HG03432 (cell line): ENCODE data around the gene TMEM117.
A peak's percentile ranks its signal among the peaks of the same experiment; 100 is the strongest.

Experiments
- ATAC-seq: cut with Tn5 transposase; IDR thresholded peaks from one replicate; pipeline ENCODE4 v1.9.1; 2021; ENCODE audit warnings: mild to moderate bottlenecking, moderate library complexity; ENCODE audit not compliant: unreplicated experiment

The TMEM117 gene

GRCh38 chr12:43942379-43942778 is 106.5 kb downstream of the TMEM117 start:
- no peak for ATAC-seq

- no peak for ATAC-seq
Measured at GRCh38 chr12:43945983-43946382, 110.1 kb downstream of the TMEM117 start.

- ATAC-seq: no peak
Measured at GRCh38 chr12:43951286-43951685, 115.4 kb downstream of the TMEM117 start.

- ATAC-seq: peak; percentile 98
Measured at GRCh38 chr12:43957732-43958372, 122.0 kb downstream of the TMEM117 start.

GRCh38 chr12:43964033-43964432 is 128.2 kb downstream of the TMEM117 start:
- no peak for ATAC-seq

- ATAC-seq: no peak
Measured at GRCh38 chr12:43964961-43965360, 129.1 kb downstream of the TMEM117 start.

GRCh38 chr12:43965899-43966298 is 130.0 kb downstream of the TMEM117 start:
- ATAC-seq: no peak

- ATAC-seq: no peak
Measured at GRCh38 chr12:43968736-43969135, 132.9 kb downstream of the TMEM117 start.

- ATAC-seq: no peak
Measured at GRCh38 chr12:43969882-43970281, 134.0 kb downstream of the TMEM117 start.

GRCh38 chr12:43973385-43973784 is 137.5 kb downstream of the TMEM117 start:
- ATAC-seq: peak; percentile 43

- no peak for ATAC-seq
Measured at GRCh38 chr12:43973993-43974392, 138.1 kb downstream of the TMEM117 start.

GRCh38 chr12:43976027-43976426 is 140.1 kb downstream of the TMEM117 start:
- ATAC-seq: no peak

GRCh38 chr12:43978556-43978955 is 142.7 kb downstream of the TMEM117 start:
- ATAC-seq: no peak

- no peak for ATAC-seq
Measured at GRCh38 chr12:43979450-43979849, 143.6 kb downstream of the TMEM117 start.

- ATAC-seq: no peak
Measured at GRCh38 chr12:43980627-43981191, 144.8 kb downstream of the TMEM117 start.

GRCh38 chr12:43981726-43982125 is 145.8 kb downstream of the TMEM117 start:
- no peak for ATAC-seq

GRCh38 chr12:43982544-43982943 is 146.7 kb downstream of the TMEM117 start:
- ATAC-seq: no peak

GRCh38 chr12:43988838-43989560 is 153.1 kb downstream of the TMEM117 start:
- ATAC-seq: peak; percentile 98

- no peak for ATAC-seq
Measured at GRCh38 chr12:43992856-43993255, 157.0 kb downstream of the TMEM117 start.

GRCh38 chr12:44000309-44000952 is 164.6 kb downstream of the TMEM117 start:
- peak; percentile 99 for ATAC-seq

- ATAC-seq: no peak
Measured at GRCh38 chr12:44002607-44003006, 166.7 kb downstream of the TMEM117 start.

- ATAC-seq: no peak
Measured at GRCh38 chr12:44003721-44004120, 167.8 kb downstream of the TMEM117 start.
